HepG2 (cell line): ENCODE data around the gene NPHP4. TPM values are rescaled to one million over a fixed set of nuclear protein-coding genes. Genes with fewer than 3 reads are reported as not detected.

Source experiments
- ATAC-seq: fragments of 200-7000 bp; cut with Tn5 transposase; 3 replicates; pipeline ENCODE4 v1.9.1; 2020; ENCODE audit warnings: mild to moderate bottlenecking, moderate library complexity
- BruUV-seq: library from RNA; stranded (reverse); fragments of 400-500 nt; replicated peaks from 2 replicates; lab custom pipeline; 2021; lab: Mats Ljungman, UMichigan
- CTCF ChIA-PET: fragments of 300-600 bp; formaldehyde crosslinking; extraction: SDS; loops from one replicate; lab custom pipeline; 2021; ENCODE audit warnings: low total read pairs, inconsistent platforms, low intra/inter-chr PET ratio; lab: Yijun Ruan, JAX
- POLR2A ChIA-PET: fragments of 350-600 bp; sonication (Branson Sonifier 250); formaldehyde crosslinking; loops from one replicate; lab custom pipeline; 2020; ENCODE audit warnings: antibody characterized with exemption, inconsistent platforms; lab: Yijun Ruan, JAX
- DNase-seq: peaks from one replicate; pipeline ENCODE4 v3.0.0-alpha.2; 2015; ENCODE audit warnings: low spot score
- FAIRE-seq: peaks from 3 replicates; lab custom pipeline; 2011; peaks lifted over from hg19 to GRCh38; lab: Jason Lieb, UNC
- H2AFZ ChIP-seq: one replicate; pipeline ENCODE4 v1.6.1; 2011; ENCODE audit warnings: low read length, inconsistent platforms
- H3K27ac ChIP-seq: fragments of 300-600 bp; 3 replicates; pipeline ENCODE4 v1.8.0; 2011; ENCODE audit warnings: mixed run types, mild to moderate bottlenecking, mixed read lengths, low read length, inconsistent platforms; ENCODE audit not compliant: insufficient read depth; ENCODE audit errors: extremely low read length
- H3K27me3 ChIP-seq, 2 experiments: fragments of 200-600 bp in 1 of 2; 2 replicates in 1 of 2; 3 replicates in 1 of 2; pipeline versions ENCODE4 v1.6.0 to v1.8.0; 2011; ENCODE audit warnings: low read length in 2 of 2, mild to moderate bottlenecking in 2 of 2, moderate library complexity in 2 of 2, inconsistent platforms in 1 of 2; ENCODE audit not compliant: insufficient read depth in 2 of 2, control insufficient read depth in 1 of 2
- H3K36me3 ChIP-seq, 2 experiments: fragments of 200-600 bp in 1 of 2; replicated peaks in 1 of 2; 2 replicates in 1 of 2; 3 replicates in 1 of 2; pipeline versions ENCODE4 v1.5.1 to v1.8.0; 2011; ENCODE audit warnings: low read length in 2 of 2, inconsistent platforms in 1 of 2; ENCODE audit not compliant: insufficient read depth in 2 of 2, control insufficient read depth in 1 of 2
- H3K4me1 ChIP-seq: 2 replicates; pipeline ENCODE4 v1.5.1; 2012; ENCODE audit warnings: low read length, inconsistent platforms; ENCODE audit not compliant: insufficient read depth
- H3K4me2 ChIP-seq: 2 replicates; pipeline ENCODE4 v1.6.0; 2011; ENCODE audit warnings: low read depth, low read length, inconsistent platforms
- H3K4me3 ChIP-seq, 3 experiments: fragments of 200-600 bp in 1 of 3; sonication (generic), shearing (Covaris generic) in 1 of 3; replicated peaks in 1 of 3; 2 replicates each; pipeline ENCODE4 v1.5.1; 2011 to 2016; ENCODE audit warnings: low read length in 3 of 3, inconsistent platforms in 2 of 3, low read depth in 2 of 3, mild to moderate bottlenecking in 2 of 3, control low read depth in 1 of 3, mixed read lengths in 1 of 3; ENCODE audit not compliant: insufficient read depth in 1 of 3
- H3K79me2 ChIP-seq: one replicate; pipeline ENCODE4 v1.6.1; 2011; ENCODE audit warnings: low read length, inconsistent platforms; ENCODE audit not compliant: insufficient read depth
- H3K9ac ChIP-seq: 2 replicates; pipeline ENCODE4 v1.6.0; 2011; ENCODE audit warnings: mild to moderate bottlenecking, low read depth, low read length, inconsistent platforms; ENCODE audit not compliant: insufficient read depth
- H3K9me3 ChIP-seq: 2 replicates; pipeline ENCODE4 v1.5.1; 2012; ENCODE audit warnings: mild to moderate bottlenecking, low read length
- H4K20me1 ChIP-seq: 2 replicates; pipeline ENCODE4 v1.6.0; 2011; ENCODE audit warnings: inconsistent platforms, mild to moderate bottlenecking, low read length, moderate library complexity; ENCODE audit not compliant: insufficient read depth
- TMF1 ChIP-seq: sonication (generic); formaldehyde crosslinking; IDR thresholded peaks from 2 replicates; pipeline ENCODE4 v1.8.1; 2022; ENCODE audit warnings: low read depth, missing genetic modification reagents
- ZBTB33 ChIP-seq: sonication (generic); formaldehyde crosslinking; IDR thresholded peaks from 2 replicates; pipeline ENCODE4 v1.4.0; 2020; ENCODE audit warnings: missing genetic modification reagents
- ZMAT3 ChIP-seq: sonication (generic); formaldehyde crosslinking; conservative IDR thresholded peaks from 2 replicates; pipeline ENCODE4 v1.7.0; 2021; ENCODE audit warnings: missing genetic modification reagents
- WGBS: methylation state at CpG from one replicate; pipeline ENCODE4 v1.1.6; 2017; ENCODE audit warnings: low lambda C conversion rate; 5-methylcytosine and 5-hydroxymethylcytosine counted together
- in situ Hi-C: cut with HindIII; loops from 2 replicates; pipeline ENCODE4 v1.10.0; 2017; ENCODE audit warnings: low pct_unique_long_range_greater_than_20kb; ENCODE audit not compliant: extremely low pct_ligation_motif_present
- intact Hi-C: fragments of 100-400 bp; cut with micrococcal nuclease; formaldehyde crosslinking; loops from one replicate; pipeline ENCODE4 v1.10.0; 2022; ENCODE audit not compliant: unreplicated experiment
- polyA plus RNA-seq, 8 experiments: library from polyadenylated mRNA; depleted of rRNA in 3 of 8; stranded (reverse) in 7 of 8; unstranded in 1 of 8; fragments of >200 nt; fragmentation: Illumina TruSeq in 4 of 8; extraction: Trizol in 4 of 8; gene quantifications; 2 replicates each; pipeline versions ENCODE4 v1.2.1 to v1.2.3, GENCODE V29; 2011 to 2016; ENCODE audit warnings: low read depth in 4 of 8, missing spikeins in 1 of 8, mixed read lengths in 1 of 8; ENCODE audit not compliant: insufficient read depth in 1 of 8
- total RNA-seq, 5 experiments: library from RNA; depleted of rRNA; stranded (reverse); fragments of >200 nt; fragmentation: Illumina TruSeq; extraction: Trizol; gene quantifications; 2 replicates each; pipeline ENCODE4 v1.2.3, GENCODE V29; 2016; ENCODE audit warnings: low read depth in 1 of 5

The NPHP4 gene
- total and polyA plus RNA-seq, 2 of the 13 experiments (the other 11 are each of a cell fraction or from before 2014, with no cell fraction given) = 4.4 to 6.8 TPM

GRCh38 chr1:5882367-5883128 lies 109.7 kb downstream of the NPHP4 start (continued):
- no peak for TF ChIP-seq ZMAT3

- H3K36me3 ChIP-seq = peaks cover 9 to 43% of the 10 kb centered on the region in 2 experiments; a peak in 4 of 5 replicates
- H3K79me2 ChIP-seq = no peaks in the 10 kb centered on the region
- no peaks in the 10 kb centered on the region for H3K4me1 ChIP-seq
- FAIRE-seq (no peak), ATAC-seq (no peak), DNase-seq (no peak)
- intact Hi-C loops = no loop called here
- no peak overlapping the region for H3K4me2 ChIP-seq
- no peak overlapping the region for H2AFZ ChIP-seq
- in situ Hi-C loops = no loop called here
- H3K9me3 ChIP-seq = no peaks in the 10 kb centered on the region; the same call in 1 of the 2 replicates
- no peak overlapping the region for H3K4me3 ChIP-seq
- no peak overlapping the region for H3K9ac ChIP-seq
- H4K20me1 ChIP-seq = no peaks in the 10 kb centered on the region
- WGBS = over 99% methylated on average over 15 of the region's 22 CpGs
- TF ChIP-seq ZBTB33 (CRISPR knock-in tag) (peak; percentile 43; the same call in 1 of the 2 replicates), TMF1 (no peak)
- no TSS peak for BruUV-seq
- no peak overlapping the region for H3K27ac ChIP-seq
- POLR2A ChIA-PET = no interaction called here
- H3K27me3 ChIP-seq = no peaks in the 10 kb centered on the region
- CTCF ChIA-PET = no interaction called here
Observed at GRCh38 chr1:5881526-5882222, 110.6 kb downstream of the NPHP4 start.
